ENCODE data around the gene PIH1D1. TPM values are rescaled to one million over a fixed set of nuclear protein-coding genes. Genes with fewer than 3 reads are reported as not detected.

The PIH1D1 gene
- total RNA-seq, 1 experiment from 2014 or later: 337 TPM

DNA sequence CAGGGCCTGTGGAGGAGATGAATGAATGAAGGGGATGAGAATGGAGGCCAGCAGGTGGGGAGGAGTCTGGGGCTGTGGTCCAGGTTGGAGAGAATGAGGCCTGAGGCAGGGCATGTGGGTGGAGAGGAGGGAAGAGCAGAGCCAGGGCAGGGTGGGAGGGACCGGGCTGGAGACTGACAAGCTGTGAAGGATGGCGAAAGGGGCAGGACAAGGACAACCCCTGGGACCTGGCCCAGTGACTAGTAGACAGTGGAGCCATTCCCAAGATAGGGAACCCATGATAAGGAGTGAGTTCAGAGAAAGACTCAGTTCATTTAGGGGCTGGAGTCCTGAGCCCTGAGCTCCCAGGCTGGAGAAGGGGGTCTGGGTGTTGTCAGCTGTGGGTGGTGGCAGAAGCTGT is 31.4 kb downstream of the PIH1D1 start:
- DNase-seq (ENCODE audit: low spot score): no peak

- no peak for DNase-seq (ENCODE audit: low spot score)
These were observed 32.4 kb downstream of the PIH1D1 start for GRCh38 chr19:49419173-49419572.

- no peak for DNase-seq (ENCODE audit: low spot score)
These were observed 33.1 kb downstream of the PIH1D1 start for GRCh38 chr19:49418511-49418910.

DNA sequence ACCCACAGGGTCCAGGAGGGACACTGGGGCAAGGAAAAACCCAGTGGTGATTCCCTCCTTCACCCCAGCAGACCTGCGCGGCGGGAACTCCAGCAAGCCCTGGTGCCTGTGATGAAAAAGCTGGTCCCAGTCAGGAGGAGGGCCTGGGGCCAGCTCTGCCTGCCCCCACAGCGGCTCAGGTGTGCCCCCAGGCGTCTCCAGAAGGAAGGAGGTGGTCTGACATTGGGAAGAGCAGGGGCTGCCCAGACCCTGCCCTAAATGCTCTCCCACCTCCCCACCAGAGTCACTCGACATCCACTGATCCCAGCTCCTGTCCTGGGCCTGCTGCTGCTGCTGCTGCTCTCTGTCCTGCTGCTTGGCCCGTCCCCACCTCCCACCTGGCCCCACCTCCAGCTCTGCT is 34.5 kb downstream of the PIH1D1 start:
- no peak for DNase-seq (ENCODE audit: low spot score)

DNA sequence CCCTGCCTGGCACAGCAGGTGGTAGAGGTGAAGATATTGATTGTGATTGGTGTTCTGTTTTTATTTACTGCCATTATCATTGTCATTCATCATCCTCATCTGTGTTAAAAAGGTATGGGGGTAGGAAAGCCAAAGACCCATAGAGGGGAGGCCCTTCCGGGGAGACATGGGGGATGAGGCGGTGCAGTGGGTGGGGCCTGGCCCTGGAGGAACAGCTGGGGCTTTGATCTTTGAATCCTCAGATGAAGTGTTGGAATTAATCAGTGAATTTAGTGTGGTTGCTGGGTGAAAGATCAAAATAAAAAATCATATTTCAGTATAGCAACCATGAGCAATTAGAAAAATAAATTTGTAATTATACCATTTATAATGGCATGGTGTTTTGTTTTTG is 35.8 kb downstream of the PIH1D1 start:
- DNase-seq (ENCODE audit: low spot score): no peak

GRCh38 chr19:49415102-49415809 is 36.4 kb downstream of the PIH1D1 start:
- no peak for DNase-seq (ENCODE audit: low spot score)

- DNase-seq (ENCODE audit: low spot score): no peak
These were observed 37.4 kb downstream of the PIH1D1 start for GRCh38 chr19:49414256-49414655.

GRCh38 chr19:49413348-49413747 is 38.3 kb downstream of the PIH1D1 start:
- DNase-seq (ENCODE audit: low spot score): no peak

- no peak for DNase-seq (ENCODE audit: low spot score)
These were observed 39.8 kb downstream of the PIH1D1 start for GRCh38 chr19:49411681-49412326.

DNA sequence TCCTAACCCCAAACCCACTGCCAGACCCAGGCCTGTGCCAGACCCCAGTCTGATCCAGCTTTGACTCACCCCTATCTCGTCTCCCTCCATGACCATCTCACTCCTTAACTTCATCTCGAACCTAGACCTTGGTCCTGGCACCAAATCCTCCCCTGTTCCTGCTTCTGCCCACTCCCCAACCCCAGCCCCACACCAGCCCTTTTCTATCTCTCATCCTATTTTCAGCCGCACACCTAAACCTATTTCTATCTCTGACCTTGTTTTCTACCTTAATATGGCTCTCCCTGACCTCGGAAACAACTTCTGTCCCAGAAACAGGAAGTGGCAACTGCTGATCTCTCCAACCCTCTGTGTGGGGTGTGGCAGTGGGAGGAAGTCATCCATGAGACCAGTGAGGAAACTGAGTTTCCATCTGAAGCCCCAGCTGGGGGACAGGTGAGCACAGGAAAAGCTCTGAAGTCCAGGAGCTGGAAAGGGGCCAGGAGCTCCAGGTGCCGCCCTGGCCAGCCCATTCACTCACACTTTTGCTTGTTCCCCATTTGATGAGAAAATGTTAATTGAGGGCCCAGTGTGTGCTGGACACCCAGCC is 42.1 kb downstream of the PIH1D1 start:
- no peak for DNase-seq (ENCODE audit: low spot score)

DNA sequence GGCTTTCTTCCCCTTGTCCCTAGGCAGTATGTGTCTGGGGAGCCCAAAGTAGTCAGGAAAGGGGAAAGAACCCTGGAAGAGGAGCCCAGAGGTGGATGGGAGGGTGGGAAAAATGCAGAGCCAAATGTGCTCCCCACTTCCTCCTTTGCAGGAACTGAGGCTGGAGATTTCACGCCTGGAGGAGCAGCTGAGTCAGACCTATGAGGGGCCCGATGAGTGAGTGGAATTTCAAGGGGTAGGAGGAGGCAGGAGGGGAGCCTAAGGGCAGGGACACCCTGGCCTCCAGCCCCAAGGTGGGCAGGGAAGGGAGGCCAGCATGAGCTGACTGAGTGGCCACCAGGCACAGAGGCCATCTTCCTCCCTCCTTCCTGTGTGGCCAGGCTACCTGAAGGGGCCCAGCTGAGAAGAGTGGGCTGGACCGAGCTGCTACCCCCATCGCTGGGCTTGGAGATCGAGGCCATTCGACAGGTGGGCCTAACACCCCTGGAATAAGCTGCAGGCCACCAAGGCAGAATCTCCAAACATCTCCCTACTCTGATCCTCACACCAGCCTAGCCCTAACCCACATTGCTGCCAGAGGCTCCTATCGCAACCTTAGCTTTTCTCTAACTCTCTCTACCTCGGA is 42.7 kb downstream of the PIH1D1 start:
- DNase-seq (ENCODE audit: low spot score): no peak

DNA sequence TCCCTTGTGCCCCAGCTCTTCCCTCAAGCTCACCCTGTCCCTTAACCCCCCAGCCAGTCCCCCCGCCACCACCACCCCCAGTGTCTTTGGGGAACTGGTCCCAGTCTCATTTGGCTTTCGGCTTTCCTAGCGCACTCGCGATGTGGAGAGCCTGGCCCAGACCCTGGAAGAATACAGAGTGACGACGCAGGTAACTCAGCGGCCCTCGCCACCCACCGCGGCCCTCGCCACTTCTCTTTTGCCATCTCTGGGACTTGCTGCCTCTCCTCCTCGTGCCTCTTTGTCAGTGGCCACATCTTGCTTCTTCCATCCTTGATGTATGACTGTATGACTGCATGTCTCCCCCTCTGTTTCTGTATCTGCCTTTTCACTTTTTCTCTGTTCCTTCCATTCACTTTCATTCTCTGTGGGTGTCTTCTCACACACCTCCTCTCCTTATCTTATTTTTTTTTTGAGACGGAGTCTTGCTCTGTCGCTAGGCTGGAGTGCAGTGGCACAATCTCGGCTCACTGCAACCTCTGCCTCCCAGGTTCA is 44.1 kb downstream of the PIH1D1 start:
- no peak for DNase-seq (ENCODE audit: low spot score)

DNA sequence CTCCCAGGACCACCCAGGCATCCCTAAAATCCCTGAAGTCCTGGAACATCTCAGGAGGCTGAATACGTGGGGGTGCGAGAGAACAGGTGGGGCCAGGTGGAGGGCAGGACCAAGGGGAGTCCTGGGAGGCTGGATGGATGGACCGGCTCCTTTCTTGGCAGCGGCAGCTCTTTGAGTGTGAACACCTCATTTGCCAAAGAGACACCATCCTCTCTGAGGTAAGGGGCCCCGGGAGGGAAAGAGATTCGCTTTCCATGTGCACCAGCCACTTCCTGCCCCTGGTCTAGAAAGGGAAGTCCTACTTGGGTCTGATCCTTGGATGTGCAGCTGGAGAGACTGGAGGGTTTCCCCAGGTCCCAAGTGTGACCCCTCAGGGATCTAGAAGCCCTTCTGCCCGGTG is 44.5 kb downstream of the PIH1D1 start:
- DNase-seq (ENCODE audit: low spot score): no peak

DNA sequence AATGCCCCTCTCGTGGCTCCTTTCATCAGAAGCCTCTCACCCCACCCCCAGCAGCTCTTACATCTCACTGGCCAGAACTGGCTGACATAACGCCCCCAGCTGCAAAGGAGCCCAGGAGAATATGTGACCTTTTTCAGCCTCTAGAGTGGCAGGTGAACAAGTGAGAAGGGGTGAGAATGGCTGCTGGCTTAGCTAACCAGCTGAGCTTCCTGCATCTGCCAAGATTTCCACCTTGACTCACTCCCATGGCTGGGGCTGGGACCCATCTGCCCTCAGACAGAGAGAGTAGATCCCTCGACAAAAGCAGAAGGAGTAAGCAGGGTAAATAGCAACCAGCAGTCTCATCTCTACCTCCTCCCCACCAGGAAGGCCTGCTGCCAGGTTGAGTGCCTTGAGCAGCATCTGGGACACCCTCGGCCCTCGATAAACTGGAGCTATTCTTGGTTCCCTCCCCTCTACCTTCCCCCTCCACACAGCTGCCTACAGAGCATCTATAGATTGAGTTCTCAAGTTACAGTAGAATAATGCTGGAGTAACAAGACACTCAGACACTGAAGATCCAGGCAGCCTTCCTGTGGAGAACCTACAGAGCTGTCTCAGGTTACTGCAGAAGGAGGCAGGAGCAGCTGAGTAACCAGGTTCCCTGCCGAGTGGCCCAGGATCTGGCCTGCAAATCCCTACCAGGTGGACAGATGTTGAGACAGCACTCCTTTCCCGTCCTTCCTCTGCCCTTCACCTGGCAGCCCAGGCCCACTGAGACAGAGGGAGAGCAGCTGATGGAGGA is 48.0 kb downstream of the PIH1D1 start:
- DNase-seq (ENCODE audit: low spot score): no peak

DNA sequence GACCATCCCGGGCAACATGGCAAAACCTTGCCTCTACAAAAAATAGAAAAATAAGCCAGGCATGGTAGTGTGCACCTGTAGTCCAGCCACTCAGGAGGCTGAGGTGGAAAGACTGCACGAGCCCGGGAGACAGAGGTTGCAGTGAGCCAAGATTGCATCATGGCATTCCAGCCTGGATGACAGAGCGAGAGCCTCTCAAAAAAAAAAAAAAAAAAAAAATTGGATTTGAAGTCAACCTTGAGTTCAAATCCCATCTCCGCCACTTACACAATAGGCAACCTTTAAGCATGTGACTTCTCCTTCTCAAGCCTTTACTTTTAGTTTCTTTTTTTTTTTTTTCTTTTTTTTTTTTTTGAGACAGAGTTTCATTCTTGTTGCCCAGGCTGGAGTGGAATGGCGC is 51.6 kb downstream of the PIH1D1 start:
- no peak for DNase-seq (ENCODE audit: low spot score)

DNA sequence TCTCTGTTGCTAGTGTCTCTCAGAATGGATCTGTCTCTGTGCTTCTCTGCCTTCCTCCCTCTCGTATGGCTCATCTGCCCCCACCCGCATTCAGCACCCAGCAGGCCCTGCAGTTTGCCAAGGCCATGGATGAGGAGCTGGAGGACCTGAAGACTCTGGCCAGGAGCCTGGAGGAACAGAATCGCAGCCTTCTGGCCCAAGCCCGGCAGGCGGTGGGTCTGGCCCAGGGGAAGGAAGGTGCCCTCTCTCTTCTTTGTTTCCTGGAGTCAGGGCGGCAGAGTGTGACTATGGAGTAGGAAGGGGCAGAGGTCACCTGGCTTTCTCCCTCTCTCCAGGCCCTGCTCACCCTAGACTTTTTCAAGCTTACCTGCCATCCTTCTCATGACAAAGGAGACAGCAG is 52.7 kb downstream of the PIH1D1 start:
- no peak for DNase-seq (ENCODE audit: low spot score)

- DNase-seq (ENCODE audit: low spot score): no peak
These were observed 53.5 kb downstream of the PIH1D1 start for GRCh38 chr19:49398001-49398615.

GRCh38 chr19:49396738-49397505 is 54.7 kb downstream of the PIH1D1 start:
- no peak for DNase-seq (ENCODE audit: low spot score)

All from HT-29 (cell line).